Breast epithelium (tissue), 3 donors: Measurements from ENCODE around the gene FERMT1.

Source experiments
- CTCF ChIP-seq, 3 donors: fragments of 450-650 bp; IDR thresholded peaks; one replicate each; pipeline ENCODE4 v1.5.1; 2016 to 2017; ENCODE audit warnings: antibody characterized with exemption in 3 of 3, mild to moderate bottlenecking in 3 of 3, moderate library complexity in 3 of 3
- POLR2A ChIP-seq: fragments of 450-650 bp; IDR thresholded peaks from one replicate; pipeline ENCODE4 v1.6.1; 2016; ENCODE audit warnings: antibody characterized with exemption, mild to moderate bottlenecking, moderate library complexity
- POLR2AphosphoS5 ChIP-seq, 3 donors: sonication (generic); formaldehyde crosslinking; IDR thresholded peaks; one replicate each; pipeline ENCODE4 v1.6.1; 2017; ENCODE audit warnings: antibody characterized with exemption in 3 of 3

GRCh38 chr20:6051505-6051904 lies 71.3 kb downstream of the FERMT1 start:
- TF ChIP-seq CTCF (IDR thresholded peaks at IDR 0.05) (no peak), POLR2AphosphoS5 (IDR thresholded peaks at IDR 0.05) (no peak), POLR2A (no peak)
